ENCODE results near the gene PRX.

Gene PRX

GRCh38 chr19:40366697-40367561, 46.2 kb downstream of the PRX start:
- DNase-seq (ENCODE audit: low read depth, low spot score): peak; percentile 83

- peak; percentile 90 for DNase-seq (ENCODE audit: low read depth, low spot score)
Measured at GRCh38 chr19:40365613-40366401, 47.4 kb downstream of the PRX start.

GRCh38 chr19:40365010-40365409, 48.2 kb downstream of the PRX start:
- no peak for DNase-seq (ENCODE audit: low read depth, low spot score)

- DNase-seq (ENCODE audit: low read depth, low spot score): no peak
Measured at GRCh38 chr19:40363069-40363468, 50.1 kb downstream of the PRX start.

GRCh38 chr19:40362160-40362559, 51.0 kb downstream of the PRX start:
- no peak for DNase-seq (ENCODE audit: low read depth, low spot score)

GRCh38 chr19:40360708-40361241, 52.4 kb downstream of the PRX start:
- DNase-seq (ENCODE audit: low read depth, low spot score): no peak

GRCh38 chr19:40360020-40360707, 53.0 kb downstream of the PRX start:
- DNase-seq (ENCODE audit: low read depth, low spot score): no peak

- no peak for DNase-seq (ENCODE audit: low read depth, low spot score)
Measured at GRCh38 chr19:40358773-40359172, 54.4 kb downstream of the PRX start.

- no peak for DNase-seq (ENCODE audit: low read depth, low spot score)
Measured at GRCh38 chr19:40357640-40358039, 55.5 kb downstream of the PRX start.

GRCh38 chr19:40356681-40357595, 56.2 kb downstream of the PRX start:
- no peak for DNase-seq (ENCODE audit: low read depth, low spot score)

- DNase-seq (ENCODE audit: low read depth, low spot score): no peak
Measured at GRCh38 chr19:40355975-40356680, 57.0 kb downstream of the PRX start.

- DNase-seq (ENCODE audit: low read depth, low spot score): peak; percentile 62
Measured at GRCh38 chr19:40348961-40349507, 64.1 kb downstream of the PRX start.

GRCh38 chr19:40348125-40348913, 64.9 kb downstream of the PRX start, which contains the start of the genes C19orf47 and PLD3:
Gene C19orf47 (minus strand): TSS chr19:40348397. CDS start chr19:40341857, 6,540 bp downstream.
Gene PLD3 (plus strand): TSS chr19:40348695. CDS start chr19:40366484, 17,789 bp downstream.
- DNase-seq (ENCODE audit: low read depth, low spot score): peak; percentile 100

GRCh38 chr19:40344422-40344821, 68.8 kb downstream of the PRX start:
- DNase-seq (ENCODE audit: low read depth, low spot score): no peak

Measured in astrocyte of the hippocampus (primary cell).